Measurements from ENCODE around the gene RANBP6. TPM values are rescaled to one million over a fixed set of nuclear protein-coding genes. Genes with fewer than 3 reads are reported as not detected.

The RANBP6 gene
- total RNA-seq, 1 donor, result 37.7 TPM

DNA sequence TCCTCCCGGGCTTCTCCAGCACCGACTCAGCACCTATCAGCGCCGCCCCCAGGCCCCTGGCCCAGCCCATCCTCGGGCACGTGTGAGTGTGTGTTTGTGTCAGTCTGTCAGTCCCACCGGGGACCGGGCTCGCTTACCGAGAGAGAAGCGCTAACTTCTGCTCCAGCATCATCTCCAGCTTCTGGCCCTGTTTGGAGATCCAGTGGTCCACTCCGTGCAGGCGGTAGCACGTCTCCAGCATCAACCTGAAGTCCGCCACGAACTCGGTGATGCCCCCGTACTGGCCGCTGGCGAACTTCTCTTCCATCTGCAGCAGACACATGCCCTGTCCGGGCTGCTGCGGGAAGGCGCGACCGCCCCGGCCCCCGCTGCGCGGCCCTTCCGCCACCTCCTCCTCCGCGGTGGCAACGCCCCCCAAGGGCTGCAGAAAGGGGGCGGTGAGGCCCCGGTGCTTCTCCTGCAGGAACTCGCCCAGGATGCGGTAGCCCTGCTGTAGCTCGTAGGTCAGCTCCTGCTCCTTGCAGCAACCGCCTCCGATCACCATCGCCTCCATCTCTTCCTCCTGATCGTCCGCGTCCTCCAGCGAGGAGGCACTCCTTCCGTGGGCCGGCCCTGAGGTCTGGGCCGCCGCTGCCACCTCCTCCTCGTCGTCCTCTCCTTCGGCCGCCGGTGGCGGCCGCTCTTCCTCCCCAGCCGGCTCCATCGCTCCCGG is 8.2 kb downstream of the RANBP6 start:
- peak overlapping the region; percentile 80 for H3K4me3 ChIP-seq (ENCODE audit: low read depth, low read length)
- DNase-seq (ENCODE audit: low read depth), result no peak
- TF ChIP-seq, protein P1, sequence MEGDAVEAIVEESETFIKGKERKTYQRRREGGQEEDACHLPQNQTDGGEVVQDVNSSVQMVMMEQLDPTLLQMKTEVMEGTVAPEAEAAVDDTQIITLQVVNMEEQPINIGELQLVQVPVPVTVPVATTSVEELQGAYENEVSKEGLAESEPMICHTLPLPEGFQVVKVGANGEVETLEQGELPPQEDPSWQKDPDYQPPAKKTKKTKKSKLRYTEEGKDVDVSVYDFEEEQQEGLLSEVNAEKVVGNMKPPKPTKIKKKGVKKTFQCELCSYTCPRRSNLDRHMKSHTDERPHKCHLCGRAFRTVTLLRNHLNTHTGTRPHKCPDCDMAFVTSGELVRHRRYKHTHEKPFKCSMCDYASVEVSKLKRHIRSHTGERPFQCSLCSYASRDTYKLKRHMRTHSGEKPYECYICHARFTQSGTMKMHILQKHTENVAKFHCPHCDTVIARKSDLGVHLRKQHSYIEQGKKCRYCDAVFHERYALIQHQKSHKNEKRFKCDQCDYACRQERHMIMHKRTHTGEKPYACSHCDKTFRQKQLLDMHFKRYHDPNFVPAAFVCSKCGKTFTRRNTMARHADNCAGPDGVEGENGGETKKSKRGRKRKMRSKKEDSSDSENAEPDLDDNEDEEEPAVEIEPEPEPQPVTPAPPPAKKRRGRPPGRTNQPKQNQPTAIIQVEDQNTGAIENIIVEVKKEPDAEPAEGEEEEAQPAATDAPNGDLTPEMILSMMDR (IDR thresholded peaks at IDR 0.05; ENCODE audit: insufficient read depth, low read length), result no peak

DNA sequence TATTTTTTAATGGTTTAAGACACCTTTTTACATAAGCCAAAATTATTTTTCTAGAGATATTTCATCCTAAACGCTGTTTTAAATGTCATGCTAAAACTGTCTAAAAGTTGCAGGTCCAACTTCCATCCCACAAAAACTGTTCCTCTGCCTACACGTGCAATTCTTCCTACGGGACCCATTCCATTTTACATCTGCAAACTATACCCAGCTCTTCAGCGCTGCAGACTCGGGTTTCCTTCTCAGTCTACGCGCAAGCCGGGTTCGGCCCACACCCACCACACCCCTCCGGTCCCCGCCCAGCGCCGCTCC is 8.7 kb downstream of the RANBP6 start:
- TF ChIP-seq, protein P1 (IDR thresholded peaks at IDR 0.05; ENCODE audit: insufficient read depth, low read length), result no peak
- DNase-seq (ENCODE audit: low read depth), result peak; percentile 66

DNA sequence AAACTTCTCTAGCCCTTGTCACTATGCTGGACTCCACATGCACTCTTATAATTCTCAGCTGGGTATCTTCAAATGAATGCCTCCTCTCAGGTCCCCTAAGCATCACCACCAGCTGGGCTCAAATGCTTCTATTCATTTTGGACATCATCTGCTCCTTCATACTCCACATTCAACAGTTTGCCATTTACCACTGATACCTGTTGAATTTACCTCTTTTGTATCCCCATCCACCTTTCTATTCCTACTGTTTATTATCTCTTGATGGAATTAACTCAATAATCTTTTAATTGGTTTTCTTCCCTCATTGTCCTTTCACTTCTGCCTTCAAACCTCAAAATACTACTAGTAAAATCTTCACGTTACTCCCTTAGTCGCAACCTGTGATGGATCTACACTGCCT is 14.5 kb downstream of the RANBP6 start:
- DNase-seq (ENCODE audit: low read depth), result no peak
- TF ChIP-seq, protein P1 (IDR thresholded peaks at IDR 0.05; ENCODE audit: insufficient read depth, low read length), result no peak
- no peak overlapping the region for H3K4me3 ChIP-seq (ENCODE audit: low read depth, low read length)

More for the DNA sequence above, 8.7 kb downstream of the RANBP6 start:
- peak overlapping the region; percentile 80 for H3K4me3 ChIP-seq (ENCODE audit: low read depth, low read length)

DNA sequence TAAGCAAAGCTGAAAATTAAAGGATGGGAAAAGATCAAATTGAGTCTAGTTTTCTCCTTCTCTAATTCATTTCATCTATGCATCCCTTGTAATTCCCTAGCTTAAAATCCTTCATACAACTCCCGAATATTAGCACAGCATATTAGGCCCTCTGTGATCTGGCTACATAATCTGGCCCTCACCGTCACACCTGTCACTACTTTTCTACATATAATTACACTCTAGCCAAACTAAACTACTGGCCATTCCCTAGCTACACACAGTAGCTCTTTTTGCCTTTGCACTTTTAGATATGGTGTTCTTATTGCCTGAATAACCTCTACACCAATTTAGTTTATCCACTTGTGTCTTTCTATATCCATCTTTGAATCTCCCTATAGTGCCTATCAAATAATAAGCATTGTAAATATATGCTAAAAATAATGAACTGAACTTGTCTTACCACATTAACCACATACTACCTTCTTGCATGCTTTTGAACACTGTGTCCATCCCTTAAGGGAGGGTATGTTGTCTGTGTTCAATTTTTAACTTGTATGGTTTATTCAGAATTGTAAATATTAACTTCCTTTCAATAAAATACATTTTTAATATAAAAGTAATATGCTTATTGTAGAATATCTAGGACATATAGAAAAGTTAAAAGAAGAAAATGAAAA is 15.9 kb downstream of the RANBP6 start:
- no peak for DNase-seq (ENCODE audit: low read depth)
- TF ChIP-seq, protein P1 (IDR thresholded peaks at IDR 0.05; ENCODE audit: insufficient read depth, low read length), result no peak
- H3K4me3 ChIP-seq (ENCODE audit: low read depth, low read length), result no peak overlapping the region

DNA sequence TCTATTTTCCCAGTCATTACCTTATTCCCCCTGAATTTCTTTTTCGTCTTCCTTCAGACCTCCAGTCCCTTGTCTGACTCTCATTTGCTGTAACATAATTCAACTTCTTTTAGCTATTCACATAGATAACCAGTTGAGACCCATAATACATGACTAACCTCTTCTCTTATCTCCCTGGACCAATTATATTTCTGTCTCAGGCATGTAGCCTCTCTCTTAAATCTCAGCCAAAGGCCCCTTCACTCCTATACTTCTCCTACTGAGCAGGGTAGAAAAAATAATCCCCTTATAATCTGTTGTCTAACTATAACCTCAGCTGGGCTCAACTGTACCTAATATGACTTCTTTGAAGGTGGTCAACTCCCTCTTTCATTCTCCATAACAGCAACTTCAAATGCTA is 20.9 kb downstream of the RANBP6 start:
- TF ChIP-seq, protein P1 (IDR thresholded peaks at IDR 0.05; ENCODE audit: insufficient read depth, low read length), result no peak
- no peak overlapping the region for H3K4me3 ChIP-seq (ENCODE audit: low read depth, low read length)

DNA sequence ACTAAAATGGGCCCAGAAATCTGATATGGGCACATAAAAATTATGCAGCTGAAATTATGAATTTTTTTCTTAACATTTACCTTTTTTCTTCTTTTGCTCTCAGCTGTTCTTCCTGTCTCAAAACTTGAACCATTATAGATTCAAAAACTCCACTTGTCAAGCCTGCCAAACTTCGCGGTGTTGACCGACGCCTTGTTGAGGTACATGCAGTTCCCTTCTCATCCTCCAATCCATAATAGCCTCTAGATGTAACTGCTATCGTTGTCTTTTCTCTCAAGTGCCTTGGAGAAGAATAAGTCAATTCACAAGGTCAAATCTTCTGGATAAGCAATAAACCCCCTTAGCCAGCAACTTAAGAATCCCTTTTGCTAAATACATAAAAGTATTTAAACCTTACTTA is 27.2 kb downstream of the RANBP6 start:
- DNase-seq (ENCODE audit: low read depth), result no peak
- no peak overlapping the region for H3K4me3 ChIP-seq (ENCODE audit: low read depth, low read length)
- TF ChIP-seq, protein P1 (IDR thresholded peaks at IDR 0.05; ENCODE audit: insufficient read depth, low read length), result no peak

More for the DNA sequence above, 20.9 kb downstream of the RANBP6 start:
- no peak for DNase-seq (ENCODE audit: low read depth)
